GM23338 (cell line): ENCODE data around the gene MROH2B.

ENCODE experiments used
- EZH2 ChIP-seq: fragments of 200-600 bp; sonication (generic); IDR thresholded peaks from one replicate; pipeline ENCODE4 v1.8.0; 2017; ENCODE audit warnings: antibody characterized with exemption, mild to moderate bottlenecking, low read depth; ENCODE audit not compliant: unreplicated experiment
- EZH2phosphoT487 ChIP-seq: fragments of 200-600 bp; sonication (generic); IDR thresholded peaks from one replicate; pipeline ENCODE4 v1.8.1; 2018; ENCODE audit warnings: antibody characterized with exemption; ENCODE audit not compliant: unreplicated experiment
- JUNB ChIP-seq: IDR thresholded peaks from one replicate; pipeline ENCODE4 v1.6.1; 2016; ENCODE audit warnings: antibody characterized with exemption; ENCODE audit not compliant: unreplicated experiment
- NANOG ChIP-seq: IDR thresholded peaks from 2 replicates; pipeline ENCODE4 v1.6.1; 2016; ENCODE audit warnings: antibody characterized with exemption, borderline replicate concordance
- POLR2AphosphoS5 ChIP-seq: IDR thresholded peaks from 2 replicates; pipeline ENCODE4 v1.6.1; 2016; ENCODE audit warnings: antibody characterized with exemption, low read depth
- REST ChIP-seq: IDR thresholded peaks from one replicate; pipeline ENCODE4 v1.6.1; 2018; ENCODE audit warnings: antibody characterized with exemption; ENCODE audit not compliant: unreplicated experiment
- STAT1 ChIP-seq: IDR thresholded peaks from one replicate; pipeline ENCODE4 v1.6.1; 2016; ENCODE audit warnings: antibody characterized with exemption; ENCODE audit not compliant: unreplicated experiment
- ZNF114 ChIP-seq: fragments of 250-450 bp; sonication (Bioruptor Pico); IDR thresholded peaks from 2 replicates; pipeline ENCODE4 v1.5.0; 2020; ENCODE audit warnings: mild to moderate bottlenecking, moderate library complexity
- ZNF331 ChIP-seq: fragments of 250-450 bp; sonication (Bioruptor Pico); IDR thresholded peaks from 2 replicates; pipeline ENCODE4 v1.5.0; 2020; ENCODE audit warnings: low read depth, mild to moderate bottlenecking, moderate library complexity
- TF ChIP-seq, protein P1 (sequence below), 2 experiments: fragments of 200-600 bp in 1 of 2; sonication (generic) in 1 of 2; conservative IDR thresholded peaks; 2 replicates each; pipeline versions ENCODE4 v1.5.1 to v1.6.1; 2016 to 2017; ENCODE audit warnings: antibody characterized with exemption in 2 of 2, low read depth in 2 of 2, mild to moderate bottlenecking in 2 of 2, moderate library complexity in 1 of 2

- TF ChIP-seq, protein P1, sequence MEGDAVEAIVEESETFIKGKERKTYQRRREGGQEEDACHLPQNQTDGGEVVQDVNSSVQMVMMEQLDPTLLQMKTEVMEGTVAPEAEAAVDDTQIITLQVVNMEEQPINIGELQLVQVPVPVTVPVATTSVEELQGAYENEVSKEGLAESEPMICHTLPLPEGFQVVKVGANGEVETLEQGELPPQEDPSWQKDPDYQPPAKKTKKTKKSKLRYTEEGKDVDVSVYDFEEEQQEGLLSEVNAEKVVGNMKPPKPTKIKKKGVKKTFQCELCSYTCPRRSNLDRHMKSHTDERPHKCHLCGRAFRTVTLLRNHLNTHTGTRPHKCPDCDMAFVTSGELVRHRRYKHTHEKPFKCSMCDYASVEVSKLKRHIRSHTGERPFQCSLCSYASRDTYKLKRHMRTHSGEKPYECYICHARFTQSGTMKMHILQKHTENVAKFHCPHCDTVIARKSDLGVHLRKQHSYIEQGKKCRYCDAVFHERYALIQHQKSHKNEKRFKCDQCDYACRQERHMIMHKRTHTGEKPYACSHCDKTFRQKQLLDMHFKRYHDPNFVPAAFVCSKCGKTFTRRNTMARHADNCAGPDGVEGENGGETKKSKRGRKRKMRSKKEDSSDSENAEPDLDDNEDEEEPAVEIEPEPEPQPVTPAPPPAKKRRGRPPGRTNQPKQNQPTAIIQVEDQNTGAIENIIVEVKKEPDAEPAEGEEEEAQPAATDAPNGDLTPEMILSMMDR (conservative IDR thresholded peaks at IDR 0.05; ENCODE audit: low read depth in 2 of 2), result no peak
- TF ChIP-seq NANOG, result no peak
- no peak for TF ChIP-seq POLR2AphosphoS5
- no peak for TF ChIP-seq REST
- TF ChIP-seq EZH2, result no peak
- no peak for TF ChIP-seq EZH2phosphoT487
- no peak for TF ChIP-seq STAT1
- no peak for TF ChIP-seq ZNF114
- no peak for TF ChIP-seq ZNF331 (CRISPR knock-in tag)
- TF ChIP-seq JUNB, result no peak
Measured at GRCh38 chr5:40981420-40981819, 89.7 kb downstream of the MROH2B start.
